H1 (cell line): ENCODE data around the gene KRTAP12-4. TPM values are rescaled to one million over a fixed set of nuclear protein-coding genes. Genes with fewer than 3 reads are reported as not detected.

Experiments
- CTCF ChIA-PET: fragments of 300-600 bp; sonication (Branson Sonifier 250); formaldehyde crosslinking; loops from one replicate; lab custom pipeline; 2021; ENCODE audit not compliant: partially characterized antibody; lab: Charles Lee
- POLR2A ChIA-PET: fragments of 300-600 bp; sonication (Branson Sonifier 250); formaldehyde crosslinking; loops from one replicate; lab custom pipeline; 2021; ENCODE audit warnings: inconsistent platforms; ENCODE audit not compliant: partially characterized antibody; lab: Charles Lee
- DNase-seq, 2 experiments: peaks; one replicate each; pipeline versions ENCODE4 v3.0.0 to v3.0.0-alpha.2; 2010 to 2022; ENCODE audit warnings: low spot score in 2 of 2, low read depth in 1 of 2, mixed read lengths in 1 of 2
- FAIRE-seq: peaks from 2 replicates; lab custom pipeline; 2011; peaks lifted over from hg19 to GRCh38; lab: Jason Lieb, UNC
- H2AFZ ChIP-seq: 2 replicates; pipeline ENCODE4 v1.8.1; 2012; ENCODE audit warnings: low read length, inconsistent platforms
- H2AK5ac ChIP-seq: 2 replicates; pipeline ENCODE4 v1.6.1; 2013; ENCODE audit warnings: low read depth, low read length
- H2BK120ac ChIP-seq: replicated peaks from 2 replicates; pipeline ENCODE3; 2013; ENCODE audit warnings: low read depth, low read length, inconsistent platforms
- H2BK12ac ChIP-seq: 2 replicates; pipeline ENCODE4 v1.6.1; 2013; ENCODE audit warnings: low read depth, low read length
- H2BK15ac ChIP-seq: 2 replicates; pipeline ENCODE4 v1.6.1; 2013; ENCODE audit warnings: low read length
- H2BK20ac ChIP-seq: 2 replicates; pipeline ENCODE4 v1.6.1; 2013; ENCODE audit warnings: low read length
- H2BK5ac ChIP-seq: 2 replicates; pipeline ENCODE4 v1.6.1; 2013; ENCODE audit warnings: low read depth, low read length
- H3K14ac ChIP-seq: 2 replicates; pipeline ENCODE4 v1.6.1; 2013; ENCODE audit warnings: inconsistent platforms; ENCODE audit not compliant: insufficient read length
- H3K18ac ChIP-seq: 2 replicates; pipeline ENCODE4 v1.6.1; 2013; ENCODE audit warnings: low read length; ENCODE audit errors: extremely low read depth
- H3K23ac ChIP-seq: 2 replicates; pipeline ENCODE4 v1.6.1; 2013; ENCODE audit warnings: inconsistent platforms; ENCODE audit not compliant: insufficient read length
- H3K23me2 ChIP-seq: 2 replicates; pipeline ENCODE4 v1.6.1; 2013; ENCODE audit warnings: low read depth, low read length
- H3K27ac ChIP-seq: 2 replicates; pipeline ENCODE4 v1.6.1; 2011; ENCODE audit warnings: low read depth, low read length, inconsistent platforms
- H3K27me3 ChIP-seq, 4 experiments: replicated peaks in 1 of 4; 1 replicate in 1 of 4; 2 replicates in 3 of 4; pipeline versions ENCODE4 v1.6.1 to v1.8.1; 2011 to 2013; ENCODE audit warnings: low read length in 3 of 4, mild to moderate bottlenecking in 3 of 4, inconsistent platforms in 2 of 4, mixed read lengths in 2 of 4, moderate library complexity in 1 of 4; ENCODE audit not compliant: control insufficient read depth in 3 of 4, insufficient read depth in 3 of 4; ENCODE audit errors: extremely low read depth in 1 of 4
- H3K36me3 ChIP-seq, 4 experiments: 2 replicates each; pipeline versions ENCODE4 v1.6.1 to v1.8.1; 2011 to 2013; ENCODE audit warnings: mild to moderate bottlenecking in 4 of 4, low read length in 3 of 4, moderate library complexity in 2 of 4, control low read depth in 1 of 4, inconsistent platforms in 1 of 4; ENCODE audit not compliant: insufficient read depth in 4 of 4, control insufficient read depth in 2 of 4
- H3K4ac ChIP-seq: replicated peaks from 2 replicates; pipeline ENCODE3; 2013; ENCODE audit warnings: low read length, low read depth, mixed read lengths, inconsistent platforms; ENCODE audit not compliant: insufficient read length
- H3K4me1 ChIP-seq, 4 experiments: replicated peaks in 1 of 4; 1 replicate in 1 of 4; 2 replicates in 3 of 4; pipeline versions ENCODE4 v1.6.1 to v1.8.1; 2011 to 2013; ENCODE audit warnings: low read length in 3 of 4, inconsistent platforms in 2 of 4, mixed read lengths in 1 of 4; ENCODE audit not compliant: insufficient read depth in 4 of 4, control insufficient read depth in 3 of 4
- H3K4me2 ChIP-seq, 2 experiments: 2 replicates each; pipeline versions ENCODE4 v1.6.1 to v1.8.1; 2011 to 2013; ENCODE audit warnings: low read depth in 2 of 2, low read length in 2 of 2, control low read depth in 1 of 2, inconsistent platforms in 1 of 2, mild to moderate bottlenecking in 1 of 2; ENCODE audit not compliant: insufficient read depth in 1 of 2
- H3K4me3 ChIP-seq, 4 experiments: fragments of 200-600, 300-600 bp in 1 of 4; sonication (generic), shearing (Covaris generic), sonication (Bioruptor Twin) in 1 of 4; 2 replicates each; pipeline versions ENCODE4 v1.5.1 to v1.8.1; 2011 to 2016; ENCODE audit warnings: low read length in 4 of 4, low read depth in 3 of 4, control low read depth in 2 of 4, inconsistent platforms in 2 of 4, mild to moderate bottlenecking in 2 of 4, mixed read lengths in 1 of 4, moderate library complexity in 1 of 4; ENCODE audit not compliant: insufficient read depth in 2 of 4; ENCODE audit errors: extremely low read depth in 1 of 4
- H3K56ac ChIP-seq: replicated peaks from 2 replicates; pipeline ENCODE3; 2013; ENCODE audit warnings: low read depth, mild to moderate bottlenecking, mixed read lengths, low read length, inconsistent platforms; ENCODE audit not compliant: insufficient read length
- H3K79me1 ChIP-seq: 2 replicates; pipeline ENCODE4 v1.6.1; 2013; ENCODE audit warnings: low read depth, low read length, control low read depth
- H3K79me2 ChIP-seq, 2 experiments: 2 replicates each; pipeline versions ENCODE4 v1.6.1 to v1.8.1; 2012 to 2013; ENCODE audit warnings: low read length in 2 of 2, mild to moderate bottlenecking in 2 of 2, inconsistent platforms in 1 of 2; ENCODE audit not compliant: insufficient read depth in 2 of 2, control insufficient read depth in 1 of 2
- H3K9ac ChIP-seq, 4 experiments: replicated peaks in 1 of 4; 1 replicate in 1 of 4; 2 replicates in 3 of 4; pipeline versions ENCODE4 v1.6.1 to v1.8.1; 2011 to 2013; ENCODE audit warnings: low read depth in 3 of 4, low read length in 3 of 4, control low read depth in 2 of 4, mild to moderate bottlenecking in 2 of 4, moderate library complexity in 2 of 4, inconsistent platforms in 1 of 4; ENCODE audit errors: extremely low read depth in 1 of 4
- H3K9me3 ChIP-seq, 2 experiments: 2 replicates each; pipeline versions ENCODE4 v1.6.1 to v1.8.1; 2012 to 2013; ENCODE audit warnings: mild to moderate bottlenecking in 2 of 2, moderate library complexity in 2 of 2, control low read depth in 1 of 2, inconsistent platforms in 1 of 2, low read depth in 1 of 2, low read length in 1 of 2, mixed read lengths in 1 of 2; ENCODE audit not compliant: insufficient read depth in 2 of 2
- H4K20me1 ChIP-seq, 2 experiments: replicated peaks in 1 of 2; 2 replicates each; pipeline versions ENCODE3 to v1.8.1; 2011 to 2013; ENCODE audit warnings: inconsistent platforms in 2 of 2, low read length in 2 of 2, mild to moderate bottlenecking in 1 of 2; ENCODE audit not compliant: insufficient read depth in 2 of 2, control insufficient read depth in 1 of 2
- H4K5ac ChIP-seq: 2 replicates; pipeline ENCODE4 v1.6.1; 2013; ENCODE audit warnings: low read length, low read depth, mixed read lengths, inconsistent platforms; ENCODE audit not compliant: insufficient read length
- H4K8ac ChIP-seq: 2 replicates; pipeline ENCODE4 v1.8.0; 2013; ENCODE audit warnings: mild to moderate bottlenecking, moderate library complexity, low read length, inconsistent platforms; ENCODE audit not compliant: insufficient read depth; ENCODE audit errors: extremely low read depth
- H4K91ac ChIP-seq: replicated peaks from 2 replicates; pipeline ENCODE3; 2013; ENCODE audit warnings: low read length, mixed read lengths, inconsistent platforms; ENCODE audit not compliant: insufficient read length
- BCL11A ChIP-seq, 2 experiments: IDR thresholded peaks; one replicate each; pipeline ENCODE4 v1.6.1; 2011; ENCODE audit warnings: low read depth in 2 of 2, low read length in 2 of 2, mild to moderate bottlenecking in 2 of 2
- CHD2 ChIP-seq: IDR thresholded peaks from 2 replicates; pipeline ENCODE4 v1.6.1; 2012; ENCODE audit warnings: low read length, improper control_type of control experiment
- EZH2 ChIP-seq: fragments of 200-600 bp; sonication (generic); IDR thresholded peaks from 2 replicates; pipeline ENCODE4 v1.7.1; 2012; ENCODE audit warnings: low read depth, mild to moderate bottlenecking, moderate library complexity, low read length, inconsistent platforms; ENCODE audit not compliant: severe bottlenecking
- GTF2F1 ChIP-seq: IDR thresholded peaks from 2 replicates; pipeline ENCODE4 v1.6.1; 2012; ENCODE audit warnings: low read depth, low read length, improper control_type of control experiment, borderline replicate concordance
- POLR2A ChIP-seq, 2 experiments: IDR thresholded peaks; 1 replicate in 1 of 2; 2 replicates in 1 of 2; pipeline ENCODE4 v1.6.1; 2011; ENCODE audit warnings: low read depth in 2 of 2, low read length in 2 of 2, mild to moderate bottlenecking in 2 of 2; ENCODE audit errors: control extremely low read depth in 1 of 2
- SRF ChIP-seq: IDR thresholded peaks from 2 replicates; pipeline ENCODE4 v1.6.1; 2011; ENCODE audit warnings: mild to moderate bottlenecking, low read depth, low read length, moderate library complexity
- TAF7 ChIP-seq: optimal IDR thresholded peaks from 2 replicates; pipeline ENCODE3; 2011; ENCODE audit warnings: low read depth, mild to moderate bottlenecking, inconsistent platforms, low read length, moderate library complexity, borderline replicate concordance
- TEAD4 ChIP-seq: IDR thresholded peaks from 2 replicates; pipeline ENCODE4 v1.6.1; 2012; ENCODE audit warnings: low read depth, low read length, inconsistent platforms, mixed read lengths
- WGBS, 2 experiments: shearing (Covaris generic) in 1 of 2; methylation state at CpG; one replicate each; pipeline versions ENCODE4 v1.1.6 to v1.1.7; 2013 to 2015; ENCODE audit warnings: low lambda C conversion rate in 2 of 2, mixed read lengths in 2 of 2, inconsistent platforms in 1 of 2, low coverage in 1 of 2, missing lambda C conversion rate in 1 of 2; ENCODE audit not compliant: insufficient replicate concordance in 2 of 2, insufficient coverage in 1 of 2, insufficient read length in 1 of 2; ENCODE audit errors: extremely low coverage in 1 of 2, missing lambda C conversion rate in 1 of 2; 5-methylcytosine and 5-hydroxymethylcytosine counted together
- polyA plus RNA-seq, 7 experiments: library from polyadenylated mRNA; depleted of rRNA in 3 of 7; stranded (reverse) in 5 of 7; unstranded in 2 of 7; fragments of >200 nt in 5 of 7; fragments of 200-250 nt in 2 of 7; gene quantifications; 1 replicate in 5 of 7; 2 replicates in 1 of 7; 4 replicates in 1 of 7; pipeline versions ENCODE4 v1.2.1 to v1.2.3, GENCODE V29; 2011 to 2013; ENCODE audit warnings: missing spikeins in 2 of 7, mixed read lengths in 2 of 7
- total RNA-seq: library from RNA; stranded (reverse); fragmentation: NEBNext Ultra II Directional; extraction: Animal tissue kit (Norgen Biotek cat#: 25700); gene quantifications from 2 replicates; pipeline ENCODE4 v1.2.1, GENCODE V29; 2021
- TF ChIP-seq, protein P1 (sequence below): IDR thresholded peaks from 2 replicates; pipeline ENCODE4 v1.6.1; 2012; ENCODE audit warnings: inconsistent platforms

Gene KRTAP12-4
- total and polyA plus RNA-seq, 2 of the 8 experiments (the other 6 are each of a cell fraction or from before 2014, with no cell fraction given): not detected

DNA sequence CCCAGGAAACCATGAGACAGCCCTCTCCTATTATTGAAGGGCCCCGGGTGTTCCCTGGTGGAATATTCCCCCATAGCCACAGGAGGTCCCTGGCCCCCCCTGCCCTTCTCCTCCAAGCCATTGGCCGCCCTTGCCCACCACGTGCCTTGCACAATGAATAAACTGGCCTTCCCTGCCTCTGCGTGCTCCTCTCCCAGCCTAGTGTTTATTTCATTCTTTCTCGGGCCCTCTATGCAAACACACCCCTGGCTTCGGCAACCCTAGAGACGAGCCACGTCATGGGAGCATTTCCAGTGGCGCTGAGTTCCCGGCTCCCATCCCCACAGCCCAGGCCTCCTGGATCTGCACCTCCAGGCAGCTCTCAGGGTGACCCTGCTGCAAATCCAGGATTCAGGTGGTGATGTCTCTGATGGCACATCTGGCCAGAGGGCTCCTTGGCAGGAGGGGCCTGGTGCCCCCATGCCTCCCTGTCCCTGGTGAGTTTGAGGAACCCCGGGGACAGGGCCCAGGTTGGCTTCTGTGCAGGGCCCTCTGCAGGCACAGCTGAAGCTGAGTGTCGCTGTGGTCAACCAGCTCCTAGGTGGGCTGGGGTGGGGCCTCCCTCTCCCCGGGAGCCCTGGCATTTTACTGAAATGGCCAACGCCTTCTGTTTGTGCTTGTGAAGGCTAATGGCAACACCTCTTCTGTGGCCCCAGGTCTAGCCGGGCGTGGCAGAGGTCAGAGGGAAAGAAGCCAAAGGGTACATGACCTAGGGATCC, 48.7 kb upstream of the KRTAP12-4 start:
- Histone ChIP-seq H3K4me1 (peaks cover 3 to 53% (median 44%) of the 10 kb centered on the region in 4 experiments), H3K79me2 (no peaks in the 10 kb centered on the region), H3K4me3 (no peak overlapping the region), H4K91ac (peak overlapping the region; percentile 99), H2BK12ac (peak overlapping the region; percentile 95), H2BK120ac (peak overlapping the region; percentile 47), H2AFZ (no peak overlapping the region), H4K8ac (no peak overlapping the region; the same call in 1 of the 2 replicates), H3K36me3 (no peaks in the 10 kb centered on the region), H2BK15ac (peak overlapping the region; percentile 99; the same call in 1 of the 2 replicates), H3K27me3 (peaks cover 0 to 18% (median 13%) of the 10 kb centered on the region in 4 experiments; a peak in 5 of 7 replicates), H3K18ac (peak overlapping the region; percentile 90), H3K27ac (0 out of 2 replicates have a peak overlapping the region, but pooled peaks have one; percentile 14), H3K9ac (no peak overlapping the region; a peak in 1 of 7 replicates), H2AK5ac (peak overlapping the region; percentile 96), H3K4ac (peak overlapping the region; percentile 95), H4K20me1 (peaks cover 0 to 4% of the 10 kb centered on the region in 2 experiments), H2BK20ac (peak overlapping the region; percentile 98), H4K5ac (peak overlapping the region; percentile 18), H3K9me3 (no peaks in the 10 kb centered on the region), H3K79me1 (peaks cover 3% of the 10 kb centered on the region; the same call in 1 of the 2 replicates), H3K14ac (no peak overlapping the region), H2BK5ac (peak overlapping the region; percentile 90; the same call in 1 of the 2 replicates), H3K23me2 (peaks cover 19% of the 10 kb centered on the region), H3K4me2 (peak overlapping the region; percentile 58 to 77; a peak in 3 of 4 replicates), H3K23ac (no peak overlapping the region), H3K56ac (peak overlapping the region; percentile 79)
- FAIRE-seq (no peak), DNase-seq (no peak)
- ChIA-PET CTCF (interaction anchor here (0.8 to 3.6 kb wide), 7 partner anchors 10 to 213 kb away, joined by 3 to 14 read pairs (median 4); no protein-coding TSS in a partner anchor), POLR2A (interaction anchor here (1.1 to 2.8 kb wide), 5 partner anchors 16 to 98 kb away, joined by 3 to 7 read pairs (median 4); partner anchors contain the start of gene UBE2G2)
- WGBS, 2 experiments: 70% methylated on average over 16 of the region's 16 CpGs; no CpG with 5 or more reads in 1 of the 2 experiments
- no peak for TF ChIP-seq BCL11A (IDR thresholded peaks at IDR 0.05; ENCODE audit: low read depth in 2 of 2, low read length in 2 of 2)
- TF ChIP-seq EZH2: no peak
- TF ChIP-seq, protein P1, sequence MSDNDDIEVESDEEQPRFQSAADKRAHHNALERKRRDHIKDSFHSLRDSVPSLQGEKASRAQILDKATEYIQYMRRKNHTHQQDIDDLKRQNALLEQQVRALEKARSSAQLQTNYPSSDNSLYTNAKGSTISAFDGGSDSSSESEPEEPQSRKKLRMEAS: peak; percentile 73
- TF ChIP-seq POLR2A (IDR thresholded peaks at IDR 0.05; ENCODE audit: control extremely low read depth in 1 of 2, low read depth in 2 of 2, low read length in 2 of 2): no peak
- no peak for TF ChIP-seq CHD2
- no peak for TF ChIP-seq GTF2F1
- no peak for TF ChIP-seq TAF7
- TF ChIP-seq TEAD4: no peak
- no peak for TF ChIP-seq SRF
